AG04450 (cell line): ENCODE results near the gene RNASE12. TPM values are rescaled to one million over a fixed set of nuclear protein-coding genes. Genes with fewer than 3 reads are reported as not detected.
"Not testable (repeated sequence)": the region's sequence is repeated elsewhere in the genome, so short reads cannot be mapped to it uniquely, and the experiment has no call there.

ENCODE experiments used
- CTCF ChIA-PET: fragments of 300-600, 350-600 bp; formaldehyde crosslinking; extraction: SDS; loops from one replicate; lab custom pipeline; 2022; ENCODE audit warnings: antibody characterized with exemption, inconsistent platforms; lab: Charles Lee
- POLR2A ChIA-PET: fragments of 350-600 bp; formaldehyde crosslinking; extraction: SDS; loops from one replicate; lab custom pipeline; 2021; ENCODE audit warnings: antibody characterized with exemption, inconsistent platforms; lab: Yijun Ruan, JAX
- DNase-seq: peaks from one replicate; pipeline ENCODE4 v3.0.0-alpha.2; 2011; ENCODE audit warnings: low read depth, low spot score
- H3K27ac ChIP-seq: one replicate; pipeline ENCODE4 v1.5.1; 2012; ENCODE audit warnings: low read depth, low read length, control low read depth
- H3K27me3 ChIP-seq: one replicate; pipeline ENCODE4 v1.6.0; 2012; ENCODE audit warnings: low read length; ENCODE audit not compliant: control insufficient read depth, insufficient read depth
- H3K4me3 ChIP-seq: 2 replicates; pipeline ENCODE4 v1.5.1; 2011; ENCODE audit warnings: mild to moderate bottlenecking, low read depth, low read length, control low read depth
- H3K9me3 ChIP-seq: 2 replicates; pipeline ENCODE4 v1.5.1; 2012; ENCODE audit warnings: low read length; ENCODE audit not compliant: control insufficient read depth, insufficient read depth
- polyA plus RNA-seq: library from polyadenylated mRNA; depleted of rRNA; stranded (reverse); fragments of >200 nt; gene quantifications from 2 replicates; pipeline ENCODE4 v1.2.3, GENCODE V29; 2011
- TF ChIP-seq, protein P1 (sequence below): IDR thresholded peaks from 2 replicates; pipeline ENCODE4 v1.5.1; 2011; ENCODE audit warnings: low read depth, low read length, control low read depth, inconsistent platforms

The RNASE12 gene
- polyA plus RNA-seq, 1 experiment, result not detected

DNA sequence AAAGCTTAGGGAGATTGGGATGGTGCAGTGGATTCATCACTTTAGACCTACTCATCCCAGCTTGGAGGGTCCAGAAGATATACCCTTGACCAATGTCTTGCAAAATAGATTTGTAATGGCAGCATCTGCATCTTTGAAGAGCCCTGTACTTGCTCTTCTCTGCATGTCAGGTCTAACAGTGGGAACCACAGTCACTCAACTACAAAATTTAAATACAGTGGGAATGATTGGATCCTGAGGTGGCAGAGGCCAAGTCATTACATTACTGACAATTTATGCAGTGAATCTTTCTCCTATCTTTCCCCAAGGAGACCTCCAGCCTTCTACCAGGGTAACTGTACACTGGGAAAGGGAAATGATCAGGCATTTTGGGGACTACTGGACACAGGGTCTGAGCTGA, 22.1 kb downstream of the RNASE12 start:
- ChIA-PET CTCF (no interaction called here), POLR2A (no interaction called here)
- DNase-seq, result no peak
- Histone ChIP-seq H3K9me3 (no peaks in the 10 kb centered on the region), H3K27me3 (no peaks in the 10 kb centered on the region), H3K4me3 (no peak overlapping the region), H3K27ac (no peak overlapping the region)
- TF ChIP-seq, protein P1, sequence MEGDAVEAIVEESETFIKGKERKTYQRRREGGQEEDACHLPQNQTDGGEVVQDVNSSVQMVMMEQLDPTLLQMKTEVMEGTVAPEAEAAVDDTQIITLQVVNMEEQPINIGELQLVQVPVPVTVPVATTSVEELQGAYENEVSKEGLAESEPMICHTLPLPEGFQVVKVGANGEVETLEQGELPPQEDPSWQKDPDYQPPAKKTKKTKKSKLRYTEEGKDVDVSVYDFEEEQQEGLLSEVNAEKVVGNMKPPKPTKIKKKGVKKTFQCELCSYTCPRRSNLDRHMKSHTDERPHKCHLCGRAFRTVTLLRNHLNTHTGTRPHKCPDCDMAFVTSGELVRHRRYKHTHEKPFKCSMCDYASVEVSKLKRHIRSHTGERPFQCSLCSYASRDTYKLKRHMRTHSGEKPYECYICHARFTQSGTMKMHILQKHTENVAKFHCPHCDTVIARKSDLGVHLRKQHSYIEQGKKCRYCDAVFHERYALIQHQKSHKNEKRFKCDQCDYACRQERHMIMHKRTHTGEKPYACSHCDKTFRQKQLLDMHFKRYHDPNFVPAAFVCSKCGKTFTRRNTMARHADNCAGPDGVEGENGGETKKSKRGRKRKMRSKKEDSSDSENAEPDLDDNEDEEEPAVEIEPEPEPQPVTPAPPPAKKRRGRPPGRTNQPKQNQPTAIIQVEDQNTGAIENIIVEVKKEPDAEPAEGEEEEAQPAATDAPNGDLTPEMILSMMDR, result no peak

- ChIA-PET POLR2A (no interaction called here), CTCF (no interaction called here)
- H3K4me3 ChIP-seq, result no peak overlapping the region
- no peak overlapping the region for H3K27ac ChIP-seq
- H3K9me3 ChIP-seq, result no peaks in the 10 kb centered on the region
- no peak for DNase-seq
- H3K27me3 ChIP-seq, result no peaks in the 10 kb centered on the region
- TF ChIP-seq, protein P1, result no peak
These were observed 22.8 kb downstream of the RNASE12 start for GRCh38 chr14:20568393-20568792.

- DNase-seq, POLR2A ChIA-PET, H3K9me3 ChIP-seq, H3K27me3 ChIP-seq, H3K27ac ChIP-seq, H3K4me3 ChIP-seq: not testable (repeated sequence)
- CTCF ChIA-PET, result interaction anchor here (0.6 kb wide), 1 partner anchor 119 kb away, joined by 5 read pairs; no protein-coding TSS in a partner anchor
These were observed 24.0 kb downstream of the RNASE12 start for GRCh38 chr14:20567199-20567598.

DNA sequence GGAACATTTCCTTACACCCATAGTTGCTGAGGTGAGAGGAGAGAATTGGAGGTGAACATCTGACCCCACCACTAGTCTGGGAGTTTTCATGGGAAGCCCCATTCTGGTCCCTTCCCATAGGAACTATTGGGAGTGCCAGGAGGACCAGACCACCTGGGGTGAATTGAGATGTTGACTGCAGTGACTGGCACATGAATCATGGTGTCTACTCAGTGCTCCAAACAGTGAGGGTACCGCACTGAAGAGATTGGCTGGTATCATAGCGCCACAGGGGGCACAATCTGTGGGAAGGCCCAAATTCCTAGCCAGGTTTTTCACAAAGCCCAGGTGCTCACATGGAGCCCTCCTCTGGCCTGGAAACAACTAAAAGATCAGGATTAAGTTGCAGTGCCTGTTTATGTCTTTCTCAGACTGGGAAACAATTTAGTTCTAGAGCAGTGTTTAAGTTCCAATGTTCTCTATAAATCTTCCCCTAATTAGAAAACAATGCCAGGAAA, 26.6 kb downstream of the RNASE12 start:
- no peak for DNase-seq
- no peak overlapping the region for H3K4me3 ChIP-seq
- TF ChIP-seq, protein P1, result no peak
- ChIA-PET POLR2A (no interaction called here), CTCF (no interaction called here)
- no peak overlapping the region for H3K27ac ChIP-seq
- H3K27me3 ChIP-seq, result peaks cover 2% of the 10 kb centered on the region
- H3K9me3 ChIP-seq, result no peaks in the 10 kb centered on the region

DNA sequence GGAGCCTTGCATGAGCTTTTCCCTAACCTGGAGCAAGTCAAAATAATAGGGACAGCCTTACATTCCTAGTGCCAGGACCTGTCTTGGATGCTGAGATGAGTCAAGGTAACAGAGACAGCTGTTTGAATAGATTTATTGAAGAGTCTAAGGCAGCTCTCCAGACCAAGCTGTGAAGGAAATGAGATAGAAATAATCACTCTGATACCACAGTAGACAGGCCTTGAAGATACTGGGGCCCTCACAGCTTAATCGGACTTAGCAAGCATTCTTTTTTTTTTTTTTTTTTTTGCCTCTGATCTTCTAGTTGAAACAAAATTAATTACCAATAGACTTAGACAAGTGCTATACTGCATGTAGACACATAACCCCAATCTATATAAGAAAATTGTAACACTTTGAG, 27.2 kb downstream of the RNASE12 start:
- POLR2A ChIA-PET, result no interaction called here
- CTCF ChIA-PET, result no interaction called here

More for the DNA sequence above, 27.2 kb downstream of the RNASE12 start:
- Histone ChIP-seq H3K27me3 (peaks cover 2% of the 10 kb centered on the region), H3K27ac (no peak overlapping the region), H3K4me3 (no peak overlapping the region), H3K9me3 (no peaks in the 10 kb centered on the region)
- DNase-seq, result no peak
- TF ChIP-seq, protein P1, result no peak
